HepG2 (cell line): Measurements from ENCODE around the gene CHRNB1. TPM values are rescaled to one million over a fixed set of nuclear protein-coding genes. Genes with fewer than 3 reads are reported as not detected.

Experiments used
- AKAP8 ChIP-seq: sonication (generic); formaldehyde crosslinking; IDR thresholded peaks from 2 replicates; pipeline ENCODE4 v1.5.1; 2020; ENCODE audit warnings: mild to moderate bottlenecking, missing genetic modification reagents
- CC2D1A ChIP-seq: sonication (generic); formaldehyde crosslinking; IDR thresholded peaks from 2 replicates; pipeline ENCODE4 v1.8.1; 2023; ENCODE audit warnings: mild to moderate bottlenecking, missing genetic modification reagents
- DMTF1 ChIP-seq: sonication (generic); formaldehyde crosslinking; IDR thresholded peaks from 2 replicates; pipeline ENCODE4 v1.4.0; 2020; ENCODE audit warnings: mild to moderate bottlenecking, missing genetic modification reagents
- FOXJ3 ChIP-seq: sonication (generic); formaldehyde crosslinking; IDR thresholded peaks from 2 replicates; pipeline ENCODE4 v1.4.0; 2020; ENCODE audit warnings: missing genetic modification reagents, mild to moderate bottlenecking, borderline replicate concordance
- GLI4 ChIP-seq: sonication (generic); formaldehyde crosslinking; IDR thresholded peaks from 2 replicates; pipeline ENCODE4 v1.5.1; 2020; ENCODE audit warnings: missing genetic modification reagents, mild to moderate bottlenecking, moderate library complexity, borderline replicate concordance
- ISX ChIP-seq: sonication (generic); formaldehyde crosslinking; conservative IDR thresholded peaks from 2 replicates; pipeline ENCODE4 v1.5.0; 2020; ENCODE audit warnings: missing genetic modification reagents
- MAF1 ChIP-seq: sonication (generic); formaldehyde crosslinking; IDR thresholded peaks from 2 replicates; pipeline ENCODE4 v1.5.0; 2020; ENCODE audit warnings: missing genetic modification reagents, borderline replicate concordance
- PRPF4 ChIP-seq: fragments of 200-400 bp; formaldehyde crosslinking; IDR thresholded peaks from 2 replicates; pipeline ENCODE4 v1.6.1; 2016; ENCODE audit warnings: low read length, low read depth; ENCODE audit not compliant: poor library complexity, severe bottlenecking
- RAD51 ChIP-seq: fragments of 450-650 bp; IDR thresholded peaks from 2 replicates; pipeline ENCODE4 v1.6.1; 2016; ENCODE audit warnings: borderline replicate concordance
- SP140L ChIP-seq: sonication (generic); formaldehyde crosslinking; IDR thresholded peaks from 2 replicates; pipeline ENCODE4 v1.4.0; 2020; ENCODE audit warnings: missing genetic modification reagents, borderline replicate concordance
- TAF15 ChIP-seq: fragments of 200-400 bp; formaldehyde crosslinking; IDR thresholded peaks from one replicate; pipeline ENCODE4 v1.6.1; 2018; ENCODE audit warnings: mild to moderate bottlenecking, low read depth, low read length; ENCODE audit not compliant: poor library complexity, severe bottlenecking
- TARDBP ChIP-seq: sonication (generic); formaldehyde crosslinking; IDR thresholded peaks from 2 replicates; pipeline ENCODE4 v1.8.0; 2022; ENCODE audit warnings: mild to moderate bottlenecking, missing genetic modification reagents
- ZNF138 ChIP-seq: sonication (generic); formaldehyde crosslinking; IDR thresholded peaks from 2 replicates; pipeline ENCODE4 v1.5.0; 2020; ENCODE audit warnings: mild to moderate bottlenecking, low read depth, missing genetic modification reagents
- ZNF180 ChIP-seq: sonication (generic); formaldehyde crosslinking; IDR thresholded peaks from 2 replicates; pipeline ENCODE4 v1.4.0; 2020; ENCODE audit warnings: low read depth, missing genetic modification reagents, borderline replicate concordance
- ZNF263 ChIP-seq: sonication (generic); formaldehyde crosslinking; IDR thresholded peaks from 2 replicates; pipeline ENCODE4 v1.4.0; 2020; ENCODE audit warnings: missing genetic modification reagents
- ZNF275 ChIP-seq: sonication (generic); formaldehyde crosslinking; IDR thresholded peaks from 2 replicates; pipeline ENCODE4 v1.8.0; 2022; ENCODE audit warnings: missing genetic modification reagents, mild to moderate bottlenecking, inconsistent platforms, borderline replicate concordance
- ZNF414 ChIP-seq: sonication (generic); formaldehyde crosslinking; IDR thresholded peaks from 2 replicates; pipeline ENCODE4 v1.5.0; 2020; ENCODE audit warnings: missing genetic modification reagents
- ZNF530 ChIP-seq: sonication (generic); formaldehyde crosslinking; IDR thresholded peaks from 2 replicates; pipeline ENCODE4 v1.5.0; 2020; ENCODE audit warnings: low read depth, mild to moderate bottlenecking, missing genetic modification reagents
- ZNF570 ChIP-seq: sonication (generic); formaldehyde crosslinking; IDR thresholded peaks from 2 replicates; pipeline ENCODE4 v1.4.0; 2020; ENCODE audit warnings: mild to moderate bottlenecking, missing genetic modification reagents, borderline replicate concordance
- ZNF589 ChIP-seq: sonication (generic); formaldehyde crosslinking; conservative IDR thresholded peaks from 2 replicates; pipeline ENCODE4 v1.8.0; 2022; ENCODE audit warnings: mild to moderate bottlenecking, moderate library complexity, missing genetic modification reagents
- ZNF597 ChIP-seq: sonication (generic); formaldehyde crosslinking; IDR thresholded peaks from 2 replicates; pipeline ENCODE4 v1.5.0; 2020; ENCODE audit warnings: missing genetic modification reagents
- ZNF619 ChIP-seq: sonication (generic); formaldehyde crosslinking; IDR thresholded peaks from 2 replicates; pipeline ENCODE4 v1.4.0; 2020; ENCODE audit warnings: mild to moderate bottlenecking, missing genetic modification reagents
- ZNF720 ChIP-seq: sonication (generic); formaldehyde crosslinking; IDR thresholded peaks from 2 replicates; pipeline ENCODE4 v1.4.0; 2020; ENCODE audit warnings: missing genetic modification reagents
- ZNF761 ChIP-seq: sonication (generic); formaldehyde crosslinking; conservative IDR thresholded peaks from 2 replicates; pipeline ENCODE4 v1.4.0; 2020; ENCODE audit warnings: mild to moderate bottlenecking, missing genetic modification reagents
- ZZZ3 ChIP-seq: sonication (generic); formaldehyde crosslinking; IDR thresholded peaks from 2 replicates; pipeline ENCODE4 v1.4.0; 2020; ENCODE audit warnings: missing genetic modification reagents, mild to moderate bottlenecking, borderline replicate concordance
- polyA plus RNA-seq, 8 experiments: library from polyadenylated mRNA; depleted of rRNA in 3 of 8; stranded (reverse) in 7 of 8; unstranded in 1 of 8; fragments of >200 nt; fragmentation: Illumina TruSeq in 4 of 8; extraction: Trizol in 4 of 8; gene quantifications; 2 replicates each; pipeline versions ENCODE4 v1.2.1 to v1.2.3, GENCODE V29; 2011 to 2016; ENCODE audit warnings: low read depth in 4 of 8, missing spikeins in 1 of 8, mixed read lengths in 1 of 8; ENCODE audit not compliant: insufficient read depth in 1 of 8
- total RNA-seq, 5 experiments: library from RNA; depleted of rRNA; stranded (reverse); fragments of >200 nt; fragmentation: Illumina TruSeq; extraction: Trizol; gene quantifications; 2 replicates each; pipeline ENCODE4 v1.2.3, GENCODE V29; 2016; ENCODE audit warnings: low read depth in 1 of 5

Gene CHRNB1
- total and polyA plus RNA-seq, 2 of the 13 experiments (the other 11 are each of a cell fraction or from before 2014, with no cell fraction given): 5.4 to 33.7 TPM

GRCh38 chr17:7479213-7480088 lies 34.6 kb downstream of the CHRNB1 start, which contains the start of gene ZBTB4 (continued):
- TF ChIP-seq DMTF1 (CRISPR knock-in tag): no peak
- no peak for TF ChIP-seq ZNF180 (CRISPR knock-in tag)
- TF ChIP-seq ZNF720 (CRISPR knock-in tag): no peak
- no peak for TF ChIP-seq ISX
- TF ChIP-seq TARDBP: no peak
- no peak for TF ChIP-seq ZNF619 (CRISPR knock-in tag)
- no peak for TF ChIP-seq ZNF138 (CRISPR knock-in tag)
- no peak; the same call in 1 of the 2 replicates for TF ChIP-seq ZZZ3 (CRISPR knock-in tag)
- TF ChIP-seq ZNF570 (CRISPR knock-in tag): no peak
- TF ChIP-seq MAF1: no peak
- TF ChIP-seq RAD51: no peak
- no peak for TF ChIP-seq ZNF597
- no peak; the same call in 1 of the 2 replicates for TF ChIP-seq AKAP8 (CRISPR knock-in tag)
- no peak for TF ChIP-seq TAF15
- TF ChIP-seq ZNF263 (CRISPR knock-in tag): no peak
- no peak for TF ChIP-seq ZNF275 (CRISPR knock-in tag)
- TF ChIP-seq SP140L (CRISPR knock-in tag): no peak
- no peak for TF ChIP-seq CC2D1A (CRISPR knock-in tag)
- no peak for TF ChIP-seq ZNF530 (CRISPR knock-in tag)
- no peak for TF ChIP-seq PRPF4
- TF ChIP-seq FOXJ3: no peak
- TF ChIP-seq GLI4 (CRISPR knock-in tag): no peak
- TF ChIP-seq ZNF761 (CRISPR knock-in tag): no peak
- TF ChIP-seq ZNF589 (CRISPR knock-in tag): no peak
- TF ChIP-seq ZNF414 (CRISPR knock-in tag): no peak
